ENCODE measurements around the gene PLSCR2. TPM values are rescaled to one million over a fixed set of nuclear protein-coding genes. Genes with fewer than 3 reads are reported as not detected.

The PLSCR2 gene
- total RNA-seq, 1 experiment from 2014 or later = not detected

- H3K9ac ChIP-seq (ENCODE audit: low read length) = no peak overlapping the region
- TF ChIP-seq EZH2 (IDR thresholded peaks at IDR 0.05; ENCODE audit: low read length, unreplicated experiment) = no peak
- no peak for TF ChIP-seq EZH2phosphoT487 (IDR thresholded peaks at IDR 0.05; ENCODE audit: borderline replicate concordance, low read length)
- TF ChIP-seq CTCF (conservative IDR thresholded peaks at IDR 0.05; ENCODE audit: low read depth, low read length) = no peak
- H3K4me1 ChIP-seq (ENCODE audit: insufficient read depth, low read length) = no peaks in the 10 kb centered on the region
- no peaks in the 10 kb centered on the region for H3K36me3 ChIP-seq (ENCODE audit: low read depth, low read length)
- no peak overlapping the region for H2AFZ ChIP-seq (ENCODE audit: low read length)
- CTCF ChIA-PET = no interaction called here
- DNase-seq = no peak
- ATAC-seq = no peak
- H3K27me3 ChIP-seq (ENCODE audit: low read length) = no peaks in the 10 kb centered on the region
- no peak overlapping the region for H3K27ac ChIP-seq (ENCODE audit: low read length)
- POLR2A ChIA-PET (ENCODE audit: unreplicated experiment) = no interaction called here
- no peaks in the 10 kb centered on the region for H3K9me3 ChIP-seq (ENCODE audit: low read length)
- no peaks in the 10 kb centered on the region for H3F3A ChIP-seq (ENCODE audit: low read length, unreplicated experiment)
- no peaks in the 10 kb centered on the region for H4K20me1 ChIP-seq (ENCODE audit: low read length)
- no TSS peak for BruUV-seq (replicated peaks)
- H3K9me2 ChIP-seq (replicated peaks; ENCODE audit: low read length) = no peaks in the 10 kb centered on the region
- no peaks in the 10 kb centered on the region for H3K79me2 ChIP-seq (ENCODE audit: low read length)
- no peak overlapping the region for H3K4me2 ChIP-seq (ENCODE audit: low read length)
- intact Hi-C loops (cut with micrococcal nuclease) = no loop called here
- no peak overlapping the region for H3K4me3 ChIP-seq (ENCODE audit: low read length)
Observed at GRCh38 chr3:146432066-146432465, 37.3 kb downstream of the PLSCR2 start.

- H3K79me2 ChIP-seq (ENCODE audit: low read length) = no peaks in the 10 kb centered on the region
Observed at GRCh38 chr3:146431240-146431639, 38.1 kb downstream of the PLSCR2 start.

More at GRCh38 chr3:146431240-146431639, 38.1 kb downstream of the PLSCR2 start:
- ATAC-seq (no peak), DNase-seq (no peak)
- H3K27me3 ChIP-seq (ENCODE audit: low read length) = no peaks in the 10 kb centered on the region
- no peaks in the 10 kb centered on the region for H3F3A ChIP-seq (ENCODE audit: low read length, unreplicated experiment)
- no peaks in the 10 kb centered on the region for H4K20me1 ChIP-seq (ENCODE audit: low read length)
- intact Hi-C loops (cut with micrococcal nuclease) = no loop called here
- no peak for TF ChIP-seq EZH2phosphoT487 (IDR thresholded peaks at IDR 0.05; ENCODE audit: borderline replicate concordance, low read length)
- TF ChIP-seq CTCF (conservative IDR thresholded peaks at IDR 0.05; ENCODE audit: low read depth, low read length) = no peak
- no peak for TF ChIP-seq EZH2 (IDR thresholded peaks at IDR 0.05; ENCODE audit: low read length, unreplicated experiment)
- H3K9me3 ChIP-seq (ENCODE audit: low read length) = no peaks in the 10 kb centered on the region
- H3K9me2 ChIP-seq (replicated peaks; ENCODE audit: low read length) = no peaks in the 10 kb centered on the region
- H3K4me2 ChIP-seq (ENCODE audit: low read length) = no peak overlapping the region
- POLR2A ChIA-PET (ENCODE audit: unreplicated experiment) = interaction anchor here (0.6 kb wide), 1 partner anchor 51 kb away, joined by 5 read pairs; no protein-coding TSS in a partner anchor
- H2AFZ ChIP-seq (ENCODE audit: low read length) = no peak overlapping the region
- CTCF ChIA-PET = no interaction called here
- H3K27ac ChIP-seq (ENCODE audit: low read length) = no peak overlapping the region
- no peak overlapping the region for H3K4me3 ChIP-seq (ENCODE audit: low read length)
- BruUV-seq (replicated peaks) = no TSS peak
- H3K9ac ChIP-seq (ENCODE audit: low read length) = no peak overlapping the region
- H3K4me1 ChIP-seq (ENCODE audit: insufficient read depth, low read length) = no peaks in the 10 kb centered on the region
- no peaks in the 10 kb centered on the region for H3K36me3 ChIP-seq (ENCODE audit: low read depth, low read length)

Measured in PC-3 (cell line).